HG02885 (cell line): ENCODE data around the gene TINCR.

Source experiments
- ATAC-seq: cut with Tn5 transposase; IDR thresholded peaks from one replicate; pipeline ENCODE4 v1.9.1; 2021; ENCODE audit warnings: mild to moderate bottlenecking; ENCODE audit not compliant: unreplicated experiment, poor library complexity

The TINCR gene

DNA sequence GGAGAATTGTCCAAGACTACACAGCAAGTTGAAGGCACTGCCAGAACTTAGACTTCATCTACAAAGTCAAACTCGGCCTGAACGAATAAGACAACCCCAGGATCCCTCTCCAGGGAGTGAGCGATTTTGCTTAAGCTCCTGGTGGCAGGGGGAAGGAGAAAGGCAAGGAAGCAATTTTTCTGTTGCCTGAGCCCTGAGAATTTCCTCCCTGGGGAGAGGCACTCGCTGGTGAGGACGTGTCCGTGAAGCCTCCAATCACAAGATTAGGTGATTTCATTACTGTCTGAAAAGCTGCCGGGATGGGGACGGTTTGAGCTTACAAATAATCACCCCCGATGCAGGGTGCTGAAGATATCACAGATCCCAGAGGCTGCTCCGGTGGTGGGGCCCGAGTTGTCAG, 45.6 kb downstream of the TINCR start:
- ATAC-seq = no peak

DNA sequence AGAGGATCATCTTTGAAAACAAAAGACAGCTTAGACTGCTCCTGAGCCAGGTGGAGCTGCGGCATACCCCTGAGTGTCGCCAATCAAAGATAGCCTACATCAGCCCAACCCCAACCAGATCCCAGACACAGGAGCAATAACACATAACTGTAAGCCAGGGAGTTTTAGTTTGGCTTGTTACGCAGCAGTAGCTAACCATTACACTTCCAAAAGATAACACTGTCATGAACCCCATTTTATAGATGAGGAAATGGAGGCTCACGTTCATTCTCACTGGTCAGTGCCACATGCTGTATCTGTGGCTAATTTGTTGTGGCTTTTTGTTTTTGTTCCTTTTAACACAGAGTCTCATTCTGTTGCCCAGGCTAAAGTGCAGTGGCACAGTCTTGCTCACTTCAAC, 47.3 kb downstream of the TINCR start:
- no peak for ATAC-seq

DNA sequence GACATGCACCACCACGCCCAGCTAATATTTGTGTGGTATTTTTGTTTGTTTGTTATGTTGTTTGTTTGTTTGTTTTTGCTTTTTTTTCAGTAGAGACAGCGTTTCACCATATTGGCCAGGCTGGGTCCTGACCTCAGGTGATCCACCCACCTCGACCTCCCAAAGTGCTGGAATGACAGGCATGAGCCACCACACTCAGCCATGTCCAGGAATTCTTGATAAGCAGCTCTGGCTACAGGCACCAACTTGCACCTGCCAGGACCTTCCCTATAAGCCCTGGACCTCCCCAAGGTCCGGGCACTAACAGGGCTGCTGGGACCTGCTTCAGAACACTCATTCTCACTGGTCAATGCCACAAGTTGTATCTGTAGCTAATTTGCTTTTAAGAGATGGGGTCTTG, 48.7 kb downstream of the TINCR start:
- ATAC-seq = no peak

DNA sequence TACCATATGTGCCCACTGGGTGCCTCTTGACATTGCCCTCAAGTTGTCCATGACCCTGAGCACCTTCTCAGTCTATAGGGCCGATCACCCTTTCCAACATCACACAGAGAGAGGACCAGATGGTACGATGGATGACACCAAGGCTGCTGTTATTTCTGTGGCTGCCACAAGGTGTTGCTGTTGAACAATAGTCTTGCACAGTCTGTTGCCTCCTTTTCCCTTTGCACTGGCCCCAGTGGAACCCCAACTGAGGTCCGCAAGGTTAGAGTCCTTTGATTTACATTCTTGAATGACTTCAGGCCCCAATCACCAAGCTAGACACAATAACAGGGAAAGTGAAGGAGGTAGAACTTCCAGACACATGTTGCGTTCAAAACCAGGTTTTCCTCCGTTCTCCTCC, 52.0 kb downstream of the TINCR start:
- ATAC-seq = no peak

DNA sequence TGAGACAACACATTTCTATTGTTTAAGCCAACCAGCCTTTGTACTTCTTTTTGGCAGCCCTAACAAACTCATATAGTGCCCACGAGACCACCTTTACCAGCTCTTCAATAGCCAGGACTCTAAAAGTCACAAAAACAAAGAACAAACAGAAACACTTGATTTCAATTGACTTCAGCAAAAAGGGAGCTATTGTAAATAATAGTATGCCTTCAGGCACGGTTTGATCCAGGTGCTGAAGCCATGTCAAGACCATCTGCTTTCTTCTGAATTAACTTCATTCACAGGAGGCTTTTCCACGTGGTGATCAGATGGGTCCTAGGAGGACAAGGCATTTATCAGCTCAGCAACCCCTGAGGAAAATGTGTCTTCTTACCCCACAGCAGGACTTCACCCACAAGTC, 53.8 kb downstream of the TINCR start:
- ATAC-seq = no peak

DNA sequence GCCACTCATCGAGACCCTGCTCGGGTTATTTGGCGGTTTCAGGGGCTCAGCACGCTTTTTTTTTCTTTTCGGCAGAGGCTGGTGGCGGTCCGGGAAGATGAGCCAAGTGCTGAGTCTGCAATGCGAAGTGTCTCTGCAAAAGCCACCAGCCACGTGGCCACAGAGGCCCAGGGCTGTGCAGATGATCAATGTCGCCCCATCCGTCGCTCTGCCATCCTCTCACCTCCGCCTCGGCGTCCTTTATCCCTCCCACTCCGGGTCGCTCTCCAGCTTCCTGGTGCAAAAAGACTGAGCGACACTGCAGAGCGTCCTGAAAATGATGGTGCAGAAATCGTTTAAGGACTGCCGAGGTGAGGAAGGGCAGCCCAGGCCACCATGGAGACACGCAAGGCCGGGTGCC, 55.0 kb downstream of the TINCR start:
- ATAC-seq = no peak
